Neural crest cell (in vitro differentiated cells): ENCODE measurements around the gene RSBN1L. TPM values are rescaled to one million over a fixed set of nuclear protein-coding genes. Genes with fewer than 3 reads are reported as not detected.

Source experiments
- DNase-seq: peaks from one replicate; pipeline ENCODE4 v3.0.0; 2021; ENCODE audit warnings: low read depth, mixed read lengths, low spot score
- H3K27ac Mint-ChIP-seq: one replicate; pipeline ENCODE4 v1.8.0; 2021; ENCODE audit warnings: mild to moderate bottlenecking, mixed read lengths; ENCODE audit not compliant: unreplicated experiment
- H3K27me3 Mint-ChIP-seq: 2 replicates; pipeline ENCODE4 v1.8.0; 2021; ENCODE audit warnings: low read depth, mild to moderate bottlenecking, mixed read lengths
- H3K36me3 Mint-ChIP-seq: 2 replicates; pipeline ENCODE4 v1.8.0; 2021; ENCODE audit warnings: low read depth, mild to moderate bottlenecking, mixed read lengths
- H3K4me1 Mint-ChIP-seq: 2 replicates; pipeline ENCODE4 v1.8.0; 2021; ENCODE audit warnings: mixed read lengths
- H3K4me3 Mint-ChIP-seq: one replicate; pipeline ENCODE4 v1.8.0; 2021; ENCODE audit warnings: mild to moderate bottlenecking, mixed read lengths
- H3K9me3 Mint-ChIP-seq: 2 replicates; pipeline ENCODE4 v1.8.0; 2021; ENCODE audit warnings: mixed read lengths
- CTCF ChIP-seq: fragments of 200-600 bp; sonication (generic); conservative IDR thresholded peaks from 2 replicates; pipeline ENCODE4 v1.5.0; 2021; ENCODE audit warnings: antibody characterized with exemption, mild to moderate bottlenecking
- total RNA-seq: library from RNA; stranded (reverse); gene quantifications from 2 replicates; pipeline ENCODE4 v1.2.1, GENCODE V29; 2021

The RSBN1L gene
- total RNA-seq, 1 donor from 2014 or later: 23.6 TPM

GRCh38 chr7:77800158-77800557 is 103.9 kb downstream of the RSBN1L start:
- H3K4me3 Mint-ChIP-seq: peak overlapping the region; percentile 98
- H3K9me3 Mint-ChIP-seq: no peaks in the 10 kb centered on the region
- H3K4me1 Mint-ChIP-seq: peaks cover 30% of the 10 kb centered on the region

GRCh38 chr7:77800730-77801129 is 104.5 kb downstream of the RSBN1L start:
- no peak overlapping the region for H3K4me3 Mint-ChIP-seq
- no peak overlapping the region for H3K27ac Mint-ChIP-seq
- peaks cover 19% of the 10 kb centered on the region for H3K36me3 Mint-ChIP-seq

More at GRCh38 chr7:77800158-77800557, 103.9 kb downstream of the RSBN1L start:
- no peaks in the 10 kb centered on the region for H3K27me3 Mint-ChIP-seq
- H3K36me3 Mint-ChIP-seq: peaks cover 13% of the 10 kb centered on the region
- no peak for DNase-seq
- TF ChIP-seq CTCF: no peak
- peak overlapping the region; percentile 28 for H3K27ac Mint-ChIP-seq

GRCh38 chr7:77802557-77803405 is 106.5 kb downstream of the RSBN1L start:
- H3K27ac Mint-ChIP-seq: no peak overlapping the region
- peaks cover 14% of the 10 kb centered on the region for H3K4me1 Mint-ChIP-seq
- no peaks in the 10 kb centered on the region for H3K27me3 Mint-ChIP-seq
- H3K9me3 Mint-ChIP-seq: peaks cover 10% of the 10 kb centered on the region
- no peak for TF ChIP-seq CTCF
- no peak overlapping the region for H3K4me3 Mint-ChIP-seq
- peaks cover 37% of the 10 kb centered on the region for H3K36me3 Mint-ChIP-seq
- no peak for DNase-seq

More at GRCh38 chr7:77800730-77801129, 104.5 kb downstream of the RSBN1L start:
- no peak for TF ChIP-seq CTCF
- H3K9me3 Mint-ChIP-seq: peaks cover 2% of the 10 kb centered on the region
- DNase-seq: no peak
- H3K4me1 Mint-ChIP-seq: peaks cover 30% of the 10 kb centered on the region
- no peaks in the 10 kb centered on the region for H3K27me3 Mint-ChIP-seq

- no peaks in the 10 kb centered on the region for H3K27me3 Mint-ChIP-seq
- peaks cover 19% of the 10 kb centered on the region for H3K9me3 Mint-ChIP-seq
- no peak overlapping the region for H3K4me3 Mint-ChIP-seq
Measured at GRCh38 chr7:77806425-77806824, 110.2 kb downstream of the RSBN1L start.

GRCh38 chr7:77808517-77808916 is 112.3 kb downstream of the RSBN1L start:
- Mint-ChIP-seq H3K4me1 (no peaks in the 10 kb centered on the region), H3K4me3 (no peak overlapping the region), H3K27me3 (no peaks in the 10 kb centered on the region), H3K9me3 (peaks cover 22% of the 10 kb centered on the region), H3K36me3 (peaks cover 43% of the 10 kb centered on the region), H3K27ac (no peak overlapping the region)
- DNase-seq: no peak
- TF ChIP-seq CTCF: no peak

More at GRCh38 chr7:77806425-77806824, 110.2 kb downstream of the RSBN1L start:
- Mint-ChIP-seq H3K4me1 (no peaks in the 10 kb centered on the region), H3K27ac (no peak overlapping the region), H3K36me3 (peaks cover 41% of the 10 kb centered on the region)
- DNase-seq: no peak
- no peak for TF ChIP-seq CTCF
